Right atrium auricular region (tissue), 2 donors: ENCODE measurements around the gene SEL1L2. TPM values are rescaled to one million over a fixed set of nuclear protein-coding genes. Genes with fewer than 3 reads are reported as not detected.

Source experiments
- DNase-seq: peaks from one replicate; pipeline ENCODE4 v3.0.0-alpha.2; 2019; ENCODE audit warnings: low spot score
- H3K27ac ChIP-seq, 2 donors: fragments of 200-600 bp; sonication (generic); 1 replicate in 1 of 2; 2 replicates in 1 of 2; pipeline ENCODE4 v1.5.1; 2016 to 2019
- H3K27me3 ChIP-seq, 2 donors: fragments of 200-600 bp; sonication (generic); one replicate each; pipeline versions ENCODE4 v1.5.1 to v1.6.0; 2017 to 2019
- H3K36me3 ChIP-seq: fragments of 200-600 bp; sonication (generic); one replicate; pipeline ENCODE4 v1.5.1; 2016
- H3K4me1 ChIP-seq, 2 donors: fragments of 200-600 bp; sonication (generic); one replicate each; pipeline versions ENCODE4 v1.5.1 to v1.6.0; 2017 to 2019
- H3K4me3 ChIP-seq, 2 donors: fragments of 200-600 bp; sonication (generic); 1 replicate in 1 of 2; 2 replicates in 1 of 2; pipeline ENCODE4 v1.5.1; 2017 to 2019; ENCODE audit warnings: mild to moderate bottlenecking in 1 of 2, moderate library complexity in 1 of 2
- H3K9me3 ChIP-seq, 2 donors: fragments of 200-600 bp; sonication (generic); one replicate each; pipeline ENCODE4 v1.5.1; 2019
- total RNA-seq, 2 donors: library from RNA; depleted of rRNA; stranded (reverse); fragments of >200 nt; gene quantifications; one replicate each; pipeline ENCODE4 v1.1.0, GENCODE V29; 2016
- TF ChIP-seq, protein P1 (sequence below), 2 donors: fragments of 200-600 bp; sonication (generic); IDR thresholded peaks; one replicate each; pipeline ENCODE4 v1.5.1; 2019; ENCODE audit warnings: antibody characterized with exemption in 2 of 2

The SEL1L2 gene
- total RNA-seq, 2 donors from 2014 or later, result not detected

DNA sequence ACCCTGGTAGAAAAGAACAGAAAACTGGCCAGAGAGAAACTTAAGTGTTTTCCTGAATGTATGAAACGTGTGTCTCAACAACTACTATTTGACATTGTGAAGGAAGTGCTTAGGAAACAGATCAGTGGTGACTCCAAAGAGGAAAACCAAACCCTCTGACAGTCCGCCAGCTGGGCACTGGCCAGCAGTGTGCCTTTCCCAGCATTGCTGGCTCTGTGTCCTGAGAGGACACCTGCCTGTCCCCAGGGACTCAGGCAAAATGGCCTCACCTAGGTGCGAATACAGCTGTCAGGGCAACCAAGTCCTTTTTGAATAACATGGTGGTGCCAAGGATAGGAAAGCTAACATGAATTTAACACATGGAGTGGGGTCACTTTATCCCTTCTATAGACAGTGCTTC is 133.1 kb downstream of the SEL1L2 start:
- TF ChIP-seq, protein P1, sequence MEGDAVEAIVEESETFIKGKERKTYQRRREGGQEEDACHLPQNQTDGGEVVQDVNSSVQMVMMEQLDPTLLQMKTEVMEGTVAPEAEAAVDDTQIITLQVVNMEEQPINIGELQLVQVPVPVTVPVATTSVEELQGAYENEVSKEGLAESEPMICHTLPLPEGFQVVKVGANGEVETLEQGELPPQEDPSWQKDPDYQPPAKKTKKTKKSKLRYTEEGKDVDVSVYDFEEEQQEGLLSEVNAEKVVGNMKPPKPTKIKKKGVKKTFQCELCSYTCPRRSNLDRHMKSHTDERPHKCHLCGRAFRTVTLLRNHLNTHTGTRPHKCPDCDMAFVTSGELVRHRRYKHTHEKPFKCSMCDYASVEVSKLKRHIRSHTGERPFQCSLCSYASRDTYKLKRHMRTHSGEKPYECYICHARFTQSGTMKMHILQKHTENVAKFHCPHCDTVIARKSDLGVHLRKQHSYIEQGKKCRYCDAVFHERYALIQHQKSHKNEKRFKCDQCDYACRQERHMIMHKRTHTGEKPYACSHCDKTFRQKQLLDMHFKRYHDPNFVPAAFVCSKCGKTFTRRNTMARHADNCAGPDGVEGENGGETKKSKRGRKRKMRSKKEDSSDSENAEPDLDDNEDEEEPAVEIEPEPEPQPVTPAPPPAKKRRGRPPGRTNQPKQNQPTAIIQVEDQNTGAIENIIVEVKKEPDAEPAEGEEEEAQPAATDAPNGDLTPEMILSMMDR (IDR thresholded peaks at IDR 0.05), result no peak
- Histone ChIP-seq H3K27me3 (no peaks in the 10 kb centered on the region), H3K9me3 (no peaks in the 10 kb centered on the region), H3K27ac (no peak overlapping the region), H3K36me3 (no peaks in the 10 kb centered on the region), H3K4me3 (no peak overlapping the region), H3K4me1 (peaks cover 0 to 8% of the 10 kb centered on the region in 2 donors)
- DNase-seq, result no peak

DNA sequence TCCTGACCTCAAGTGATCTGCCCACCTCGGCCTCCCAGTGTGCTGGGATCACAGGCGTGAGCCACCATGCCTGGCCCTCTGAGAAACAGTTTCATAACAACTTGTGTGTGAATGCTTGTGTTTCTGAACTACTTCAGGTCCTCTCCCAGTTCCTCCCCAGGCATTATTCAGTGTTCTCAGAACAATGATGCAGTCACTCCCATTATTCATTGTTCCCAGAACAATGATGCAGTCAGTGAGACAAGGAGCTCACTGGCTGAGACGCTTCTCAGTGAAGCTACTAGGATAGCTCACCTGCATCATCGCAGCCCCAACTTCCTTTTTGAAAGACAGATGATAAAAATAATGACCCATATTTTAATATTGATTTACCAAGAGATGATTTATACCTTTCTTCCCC is 134.1 kb downstream of the SEL1L2 start:
- Histone ChIP-seq H3K9me3 (no peaks in the 10 kb centered on the region), H3K36me3 (no peaks in the 10 kb centered on the region), H3K4me3 (no peak overlapping the region), H3K27me3 (no peaks in the 10 kb centered on the region), H3K4me1 (peaks cover 0 to 8% of the 10 kb centered on the region in 2 donors), H3K27ac (no peak overlapping the region)
- no peak for DNase-seq
- TF ChIP-seq, protein P1 (IDR thresholded peaks at IDR 0.05), result no peak

DNA sequence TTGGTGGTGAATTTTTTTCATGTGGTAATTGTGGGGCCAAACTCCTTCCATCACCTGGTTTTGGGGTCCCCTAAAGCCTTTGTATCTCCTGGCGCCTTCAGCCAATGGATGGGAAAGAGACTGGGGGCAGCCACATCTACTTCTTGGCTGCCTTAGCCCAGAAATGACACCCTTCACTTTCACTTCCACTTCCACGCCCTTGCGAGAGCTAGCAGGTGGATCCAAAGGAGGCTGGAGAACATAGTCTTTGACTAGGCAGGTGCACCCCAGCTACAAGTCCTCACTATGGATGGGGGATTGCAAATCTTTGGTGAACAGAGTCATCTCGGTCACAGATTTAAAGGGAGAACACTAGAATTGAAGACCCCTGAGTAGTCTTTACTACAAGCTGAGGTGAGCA is 134.8 kb downstream of the SEL1L2 start:
- Histone ChIP-seq H3K36me3 (no peaks in the 10 kb centered on the region), H3K27me3 (no peaks in the 10 kb centered on the region), H3K4me1 (peaks cover 0 to 8% of the 10 kb centered on the region in 2 donors), H3K4me3 (no peak overlapping the region), H3K9me3 (no peaks in the 10 kb centered on the region), H3K27ac (no peak overlapping the region)
- TF ChIP-seq, protein P1 (IDR thresholded peaks at IDR 0.05), result no peak
- DNase-seq, result no peak

DNA sequence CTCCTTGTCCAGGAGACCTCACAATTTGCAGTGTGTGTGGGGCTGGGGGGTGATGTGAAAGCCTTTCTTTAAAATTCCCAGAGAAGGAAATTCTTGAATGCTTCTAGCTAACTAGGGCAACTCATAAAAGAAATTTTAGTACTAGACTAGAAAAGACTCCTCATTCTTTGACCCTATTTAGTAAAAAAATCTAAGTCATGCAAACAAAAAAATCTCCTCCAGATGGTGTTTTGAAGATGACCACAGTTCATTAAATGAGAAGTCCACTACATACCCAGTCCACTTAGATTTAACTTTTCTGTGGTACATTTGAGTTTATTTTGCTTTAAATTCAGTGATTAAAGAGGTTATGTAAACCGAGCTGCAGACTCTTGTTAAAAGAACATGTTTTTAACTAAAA is 138.1 kb downstream of the SEL1L2 start:
- DNase-seq, result no peak
- no peaks in the 10 kb centered on the region for H3K36me3 ChIP-seq
- peaks cover 0 to 4% of the 10 kb centered on the region in 2 donors for H3K4me1 ChIP-seq
- TF ChIP-seq, protein P1 (IDR thresholded peaks at IDR 0.05), result no peak
- H3K9me3 ChIP-seq, result no peaks in the 10 kb centered on the region
- H3K27me3 ChIP-seq, result no peaks in the 10 kb centered on the region
- no peak overlapping the region for H3K4me3 ChIP-seq
- H3K27ac ChIP-seq, result no peak overlapping the region

DNA sequence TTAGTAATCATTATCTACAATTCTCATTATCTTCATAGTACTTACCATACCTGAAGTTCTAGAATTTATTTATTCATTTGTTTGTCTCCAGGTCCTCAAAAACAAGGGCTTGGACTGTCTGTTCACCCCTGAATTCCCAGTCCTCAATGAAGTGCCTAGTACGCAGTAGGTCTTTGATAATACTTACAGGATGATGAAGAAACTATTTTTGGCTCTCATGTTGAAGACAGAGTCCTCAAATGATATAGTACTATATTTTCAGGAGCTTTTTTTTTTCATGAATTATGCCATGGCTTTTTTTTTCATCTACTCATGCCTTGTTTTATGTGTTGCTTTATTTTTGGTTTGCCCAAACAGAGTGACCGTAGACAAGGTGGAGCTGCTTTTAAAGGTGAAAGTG is 139.1 kb downstream of the SEL1L2 start:
- no peaks in the 10 kb centered on the region for H3K4me1 ChIP-seq
- no peak overlapping the region for H3K27ac ChIP-seq
- no peaks in the 10 kb centered on the region for H3K36me3 ChIP-seq
- H3K27me3 ChIP-seq, result no peaks in the 10 kb centered on the region
- H3K9me3 ChIP-seq, result no peaks in the 10 kb centered on the region
- TF ChIP-seq, protein P1 (IDR thresholded peaks at IDR 0.05), result no peak
- no peak for DNase-seq
- no peak overlapping the region for H3K4me3 ChIP-seq

DNA sequence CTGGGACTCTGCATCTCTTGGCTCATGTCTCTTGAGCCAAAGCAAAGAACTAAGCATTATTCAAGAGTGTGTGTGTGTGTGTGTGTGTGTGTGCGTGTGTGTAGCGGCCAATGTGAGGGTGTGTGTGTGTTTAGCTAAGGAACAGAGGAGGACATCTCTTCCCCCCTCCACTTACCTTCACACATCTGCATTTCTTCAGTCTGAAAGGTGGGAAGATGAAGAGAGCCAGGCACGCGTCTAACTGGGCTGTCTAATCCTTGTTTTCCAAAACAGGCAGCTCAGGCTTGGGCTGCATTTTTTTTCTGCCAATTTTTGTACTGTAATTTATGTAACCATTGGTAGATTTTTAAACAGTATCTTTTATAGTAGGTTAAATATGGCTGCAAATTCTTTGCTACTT is 146.1 kb downstream of the SEL1L2 start:
- no peak overlapping the region for H3K27ac ChIP-seq
- no peak for DNase-seq
- H3K4me1 ChIP-seq, result no peaks in the 10 kb centered on the region
- no peaks in the 10 kb centered on the region for H3K36me3 ChIP-seq
- TF ChIP-seq, protein P1 (IDR thresholded peaks at IDR 0.05), result no peak
- H3K9me3 ChIP-seq, result no peaks in the 10 kb centered on the region
- H3K27me3 ChIP-seq, result no peaks in the 10 kb centered on the region
- H3K4me3 ChIP-seq, result no peak overlapping the region
